HG02852 (cell line): ENCODE results near the gene OTULIN.

Experiments used
- ATAC-seq: cut with Tn5 transposase; IDR thresholded peaks from one replicate; pipeline ENCODE4 v1.9.1; 2021; ENCODE audit warnings: mild to moderate bottlenecking, moderate library complexity; ENCODE audit not compliant: unreplicated experiment

The OTULIN gene

DNA sequence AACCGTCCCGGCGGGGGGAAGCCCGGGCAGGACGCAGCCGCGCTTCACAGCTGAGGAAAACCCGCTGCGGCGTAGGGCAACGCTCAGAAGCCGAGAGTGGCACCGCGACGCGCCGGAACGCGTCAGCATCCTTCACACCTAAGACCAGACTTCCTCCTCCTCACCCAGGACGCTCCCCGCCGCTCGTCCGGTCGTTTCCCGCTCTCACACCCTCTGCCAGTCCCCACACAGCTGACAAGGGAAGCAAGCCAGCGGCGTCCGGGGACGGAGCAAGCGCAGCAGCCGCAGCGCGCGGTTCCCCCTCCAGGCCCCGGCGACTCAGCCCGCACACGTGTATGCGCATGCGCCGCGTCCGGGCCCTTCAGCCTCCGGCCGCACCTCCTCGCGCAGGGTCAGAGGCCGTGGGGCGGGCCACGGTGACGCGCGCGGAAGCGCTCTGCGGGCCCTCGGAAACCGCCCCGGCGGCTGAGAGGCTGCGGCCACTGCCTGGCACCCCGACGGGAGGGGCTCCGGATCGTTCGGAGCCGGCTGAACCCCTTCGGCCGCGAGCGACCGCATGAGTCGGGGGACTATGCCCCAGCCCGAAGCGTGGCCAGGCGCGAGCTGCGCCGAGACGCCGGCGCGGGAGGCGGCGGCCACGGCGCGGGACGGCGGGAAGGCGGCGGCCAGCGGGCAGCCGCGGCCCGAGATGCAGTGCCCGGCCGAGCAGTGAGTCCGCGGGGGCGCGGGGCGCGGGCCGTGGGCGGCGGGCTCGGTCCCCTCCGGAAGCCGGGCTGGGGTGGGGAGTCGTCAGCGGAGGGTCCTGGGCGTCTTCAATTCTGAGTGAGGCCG, at the start of gene OTULIN:
OTULIN (plus strand) TSS at position 449 of the 831 bp plus-strand sequence; CDS start at position 557, 108 bp downstream.
- ATAC-seq: peak; percentile 69

DNA sequence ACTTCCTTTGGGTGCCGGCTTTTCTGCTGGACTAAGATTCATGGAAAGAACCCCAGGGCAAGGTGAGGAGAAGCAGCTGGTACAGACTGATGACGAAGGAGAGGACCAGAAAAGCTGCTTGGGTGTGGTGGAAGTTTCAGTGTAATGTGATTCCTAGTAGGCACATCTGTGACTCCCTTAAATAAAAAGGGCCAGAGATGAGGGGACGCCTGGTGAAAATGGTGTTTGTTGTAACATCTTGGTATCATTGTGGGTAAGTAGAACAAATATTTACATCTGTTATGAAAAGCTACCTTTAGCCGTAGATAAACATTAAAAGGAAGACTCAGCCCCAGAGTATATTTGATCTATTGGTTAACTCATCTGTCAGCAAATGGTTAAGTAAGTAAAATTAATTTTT, 49.2 kb upstream of the OTULIN start:
- ATAC-seq: no peak

DNA sequence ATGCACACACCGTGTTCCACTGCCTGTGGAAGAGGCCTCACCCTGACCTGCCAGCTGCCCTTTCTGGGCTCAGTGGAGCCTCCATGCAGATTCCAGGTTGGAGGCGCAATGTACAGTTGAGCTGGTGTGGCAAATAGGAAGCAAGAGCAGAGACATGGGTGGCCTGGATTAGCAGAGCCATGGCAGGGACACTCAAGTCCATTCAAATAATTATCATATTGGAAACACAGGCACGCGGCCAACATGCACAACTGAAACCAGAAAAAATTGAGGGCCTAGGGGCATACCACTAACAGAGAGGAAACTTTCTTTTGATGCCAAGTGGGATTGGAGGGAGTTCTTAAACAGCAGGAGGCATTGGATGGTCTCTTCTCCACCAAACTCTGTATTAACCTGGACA, 47.1 kb upstream of the OTULIN start:
- ATAC-seq: no peak

DNA sequence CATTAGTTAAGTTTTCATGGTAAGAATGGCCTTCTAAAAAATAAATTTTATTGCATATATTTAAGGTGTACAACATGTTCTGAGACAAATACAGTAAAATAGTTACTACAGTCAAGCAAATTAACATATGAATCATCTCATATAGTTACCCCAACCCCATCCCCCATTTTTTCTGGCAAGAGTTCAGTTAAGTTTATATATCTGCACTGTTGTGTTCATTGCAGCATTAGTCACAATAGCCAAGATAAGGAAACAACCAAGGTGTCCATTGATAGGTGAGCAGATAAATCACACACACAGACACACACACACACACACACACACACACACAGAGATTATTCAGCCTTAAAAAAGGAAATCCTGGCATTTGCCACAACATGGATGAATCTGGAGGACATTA, 37.2 kb upstream of the OTULIN start:
- no peak for ATAC-seq

DNA sequence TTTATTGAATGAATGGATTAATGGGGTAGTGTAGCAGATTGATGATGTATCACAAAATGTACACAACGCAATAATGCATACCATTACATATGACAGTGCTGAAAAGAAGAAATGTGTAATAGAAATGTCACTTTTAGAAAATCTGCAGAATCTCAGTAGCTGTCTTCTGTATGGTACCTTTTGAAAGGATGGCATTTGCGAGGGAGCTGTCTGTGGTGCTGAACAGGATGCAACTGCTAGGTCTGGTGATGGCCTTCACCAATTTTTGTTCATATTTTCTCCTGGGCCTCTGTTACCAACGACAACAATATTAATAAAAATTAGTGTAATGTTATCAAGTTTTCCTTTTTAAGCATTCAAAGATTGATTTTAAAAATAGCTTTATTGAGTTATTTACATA, 36.2 kb upstream of the OTULIN start:
- no peak for ATAC-seq

DNA sequence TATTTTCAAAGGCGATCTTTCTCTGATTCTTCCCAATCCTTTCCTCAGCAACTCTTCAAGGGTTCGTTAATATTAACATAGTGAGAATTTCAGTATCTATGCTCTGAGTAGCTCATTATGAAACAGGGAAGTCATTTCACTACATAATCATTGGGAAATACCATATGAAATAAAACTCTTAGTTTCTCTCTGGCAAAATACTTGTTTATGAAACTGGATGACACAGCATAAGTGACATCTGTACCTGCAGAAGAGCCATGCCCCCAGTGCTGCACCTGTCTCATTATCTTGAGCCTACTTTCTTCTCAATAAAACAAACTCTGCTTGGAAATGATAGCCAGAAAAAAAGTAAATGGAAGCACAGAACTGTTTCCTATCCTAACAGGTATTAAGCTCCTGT, 33.8 kb upstream of the OTULIN start:
- ATAC-seq: no peak

DNA sequence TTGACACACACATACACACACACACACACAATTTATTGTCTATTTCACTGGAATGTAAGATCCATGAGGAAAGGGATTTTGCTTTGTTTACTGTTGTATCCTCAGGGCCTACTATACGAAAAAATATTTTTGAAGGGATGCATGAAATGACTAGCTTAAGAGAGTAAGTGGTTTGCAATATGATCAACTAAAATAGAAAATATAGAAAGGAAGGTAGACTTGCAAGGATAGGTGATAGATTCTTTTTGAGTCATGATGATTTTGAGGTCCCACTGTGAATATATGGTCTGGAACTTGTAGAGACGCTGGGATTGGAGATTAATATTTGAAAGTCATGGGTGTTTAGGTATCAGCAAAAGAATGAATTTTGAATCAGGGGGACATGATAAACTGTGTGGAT, 28.9 kb upstream of the OTULIN start:
- no peak for ATAC-seq

DNA sequence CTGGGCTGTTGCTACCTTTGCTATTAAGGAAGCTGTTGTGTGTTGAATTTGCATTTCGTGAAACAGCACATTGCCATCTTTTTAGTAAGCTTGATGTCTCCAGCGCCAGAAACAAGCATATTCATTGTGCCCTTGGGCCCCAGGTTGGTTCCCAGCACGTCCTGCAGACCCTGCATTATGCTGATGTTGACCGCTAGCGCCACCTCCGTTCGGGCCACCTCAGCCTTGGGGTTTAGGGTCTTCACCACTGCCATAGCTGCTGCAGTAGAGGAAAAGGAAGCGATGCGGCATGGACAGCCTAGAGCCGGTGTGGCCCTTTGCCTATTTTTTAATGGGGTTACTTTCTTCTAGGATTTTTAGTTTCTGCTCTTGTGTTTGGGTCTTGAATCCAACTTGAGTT, 23.8 kb upstream of the OTULIN start:
- no peak for ATAC-seq

DNA sequence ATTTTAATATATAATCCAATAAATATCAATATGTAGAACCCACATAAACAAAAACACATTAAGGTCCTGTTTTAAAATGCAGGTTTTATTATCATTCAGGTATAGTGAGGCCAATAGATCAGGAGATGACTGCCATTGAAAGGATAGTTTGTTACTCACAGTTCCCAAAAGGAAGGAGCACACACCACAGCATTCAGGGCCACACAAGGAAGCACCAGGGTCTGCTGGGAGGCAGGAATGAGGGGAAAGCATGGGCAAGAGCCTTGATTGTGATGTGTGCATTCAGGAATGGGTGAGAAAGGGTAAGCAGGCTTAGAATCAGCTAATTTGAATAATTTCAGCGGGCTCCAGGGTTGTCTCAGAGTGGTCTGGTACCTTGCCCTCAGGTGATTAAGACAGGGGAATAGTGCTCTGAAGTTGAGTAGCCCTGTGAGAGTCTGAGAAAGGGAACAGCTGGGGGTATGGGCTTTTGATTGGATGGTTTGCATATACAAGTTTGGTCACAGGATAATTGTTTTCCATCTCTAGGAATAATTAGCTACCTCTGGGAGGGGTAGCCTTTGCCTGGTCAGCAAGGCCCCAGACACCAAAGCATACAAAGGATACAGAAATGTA, 19.8 kb upstream of the OTULIN start:
- ATAC-seq: no peak

DNA sequence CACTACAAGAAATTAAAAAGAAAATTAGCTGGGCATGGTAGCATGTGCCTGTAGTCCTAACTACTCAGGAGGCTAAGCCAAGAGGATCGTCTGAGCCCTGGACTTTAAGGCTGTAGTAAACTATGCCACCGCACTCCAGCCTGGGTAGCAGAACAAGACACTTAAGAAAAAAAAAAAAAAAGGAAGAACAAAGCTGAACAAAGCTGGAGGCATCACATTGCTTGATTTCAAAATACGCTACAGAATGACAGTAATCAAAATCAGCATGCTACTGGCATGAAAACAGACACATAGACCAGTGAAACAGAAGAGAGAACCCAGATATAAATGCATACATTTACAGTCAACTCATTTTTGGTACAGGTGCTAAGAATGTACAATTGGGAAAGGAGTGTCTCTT, 14.5 kb upstream of the OTULIN start:
- no peak for ATAC-seq

DNA sequence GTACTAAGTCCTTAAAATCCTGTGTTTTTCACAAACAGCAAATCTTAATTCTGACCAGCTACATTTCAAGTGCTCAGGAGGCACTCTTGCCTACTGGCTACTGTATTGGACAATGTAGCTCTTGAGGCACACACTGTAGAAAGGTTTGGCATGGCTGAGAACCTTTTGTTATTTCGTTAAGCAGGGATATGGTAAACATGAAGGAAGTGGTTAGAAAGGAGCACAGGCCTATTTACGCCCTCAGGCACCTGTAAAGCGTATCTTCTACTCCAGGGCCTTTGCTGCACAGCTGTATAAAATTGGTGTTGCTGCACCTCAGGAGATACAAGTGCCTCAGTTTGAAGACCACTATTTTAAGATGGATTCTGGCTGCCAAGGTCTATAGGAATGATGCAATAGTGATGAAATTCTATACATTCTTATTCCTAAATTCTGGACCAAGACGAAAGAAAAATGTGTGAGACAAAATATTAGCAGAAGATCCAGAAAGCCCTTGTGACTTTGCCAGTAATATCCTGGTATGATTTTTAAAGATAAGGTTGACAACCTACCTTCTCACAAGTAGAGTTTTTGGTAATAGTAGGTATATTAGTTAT, 9.3 kb upstream of the OTULIN start:
- no peak for ATAC-seq

DNA sequence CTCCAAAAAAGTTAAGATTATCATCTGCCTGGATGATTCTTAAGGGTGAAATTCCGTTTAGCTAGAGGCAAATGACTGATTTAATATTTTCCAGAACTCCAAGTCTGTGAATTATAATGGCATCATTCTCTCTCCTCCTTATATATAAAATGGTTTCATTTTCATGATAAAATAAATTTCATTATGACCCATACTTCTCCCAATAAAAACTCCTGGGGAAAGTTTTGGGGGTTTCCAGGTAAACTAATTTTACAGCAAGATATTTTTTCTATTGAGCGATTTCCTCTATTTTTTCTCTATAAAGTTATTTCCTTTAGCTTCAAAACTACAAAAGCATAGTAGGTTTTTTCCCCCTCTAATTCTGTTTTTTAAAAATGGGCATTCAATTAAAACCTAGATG, 7.6 kb upstream of the OTULIN start:
- no peak for ATAC-seq

DNA sequence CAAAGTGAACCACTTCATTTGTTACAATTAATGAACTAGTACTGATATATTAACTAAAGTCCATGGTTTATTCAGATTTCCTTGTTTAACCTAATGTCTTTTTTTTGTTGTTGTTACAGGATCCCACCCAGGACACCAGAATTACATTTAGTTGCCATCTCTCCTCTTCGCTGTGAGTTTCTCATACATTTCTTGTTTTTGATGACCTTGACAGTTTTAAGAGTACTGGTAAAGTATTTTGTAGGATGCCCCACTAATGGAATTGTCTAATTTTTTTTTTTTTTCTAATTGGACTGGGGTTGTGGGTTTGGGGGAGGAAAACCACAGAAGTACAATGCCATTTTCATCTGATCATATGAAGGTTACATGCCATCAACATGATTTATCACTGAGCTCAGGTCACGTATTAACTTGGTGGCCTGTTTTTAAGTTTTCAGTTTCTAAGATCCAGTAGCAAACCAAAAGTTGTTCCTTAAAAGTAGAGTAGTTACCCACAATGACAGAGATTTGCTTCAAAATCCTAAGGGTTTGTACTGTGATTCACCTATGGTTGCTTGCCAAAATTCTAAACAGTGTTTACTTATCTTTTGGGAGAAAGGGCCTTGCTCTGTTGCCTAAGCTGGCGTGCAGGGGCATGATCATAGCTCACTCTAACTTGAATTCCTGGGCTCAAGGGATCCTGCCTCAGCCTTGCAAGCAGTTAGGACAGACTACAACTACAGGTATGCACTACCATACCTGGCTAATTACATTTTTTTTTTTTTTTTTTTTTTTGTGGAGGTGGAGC, 4.5 kb upstream of the OTULIN start:
- no peak for ATAC-seq

DNA sequence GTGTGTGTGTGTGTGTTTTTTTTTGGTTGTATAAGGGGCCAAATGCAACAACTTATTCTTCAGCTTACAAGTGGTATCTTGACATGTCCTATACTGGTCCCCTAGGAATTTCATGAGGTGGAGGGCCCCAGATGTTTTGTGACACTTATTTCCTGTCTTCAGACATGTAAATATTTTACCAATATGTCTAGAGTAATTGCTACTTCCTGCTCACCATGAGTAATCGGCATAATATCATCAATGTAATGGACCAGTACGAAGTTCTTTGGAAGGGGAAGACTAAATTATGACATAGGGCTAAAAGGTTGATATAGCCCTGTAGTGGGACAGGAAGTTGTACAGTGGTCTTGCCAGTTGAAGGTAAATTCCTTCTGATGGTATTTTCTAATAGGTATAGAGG, 3.7 kb upstream of the OTULIN start:
- ATAC-seq: no peak

DNA sequence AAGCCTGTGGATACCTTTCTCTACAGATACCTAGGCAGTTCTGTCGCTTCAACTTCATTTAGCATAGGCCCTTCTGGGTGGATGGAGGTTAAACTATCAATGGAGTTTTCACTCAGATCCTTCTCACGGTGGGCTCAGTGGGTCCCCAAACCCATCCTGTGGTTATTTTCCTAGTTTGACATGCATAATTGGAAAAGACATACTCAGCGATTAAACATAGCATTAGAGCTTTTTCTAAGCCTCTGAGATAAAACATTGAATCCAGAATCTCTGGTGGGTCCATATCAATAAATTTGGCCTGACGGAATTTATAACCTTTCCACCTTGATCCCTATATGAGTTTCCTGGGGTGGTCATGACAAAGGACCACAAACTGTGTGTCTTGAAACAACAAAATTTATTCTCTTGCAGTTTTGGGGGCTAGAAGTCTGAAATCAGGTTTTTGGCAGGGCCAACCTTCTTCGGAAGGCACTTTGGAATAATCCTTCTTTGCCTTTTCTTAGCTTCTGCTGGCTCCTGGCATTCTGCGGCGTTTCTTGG, 1.7 kb upstream of the OTULIN start:
- no peak for ATAC-seq

DNA sequence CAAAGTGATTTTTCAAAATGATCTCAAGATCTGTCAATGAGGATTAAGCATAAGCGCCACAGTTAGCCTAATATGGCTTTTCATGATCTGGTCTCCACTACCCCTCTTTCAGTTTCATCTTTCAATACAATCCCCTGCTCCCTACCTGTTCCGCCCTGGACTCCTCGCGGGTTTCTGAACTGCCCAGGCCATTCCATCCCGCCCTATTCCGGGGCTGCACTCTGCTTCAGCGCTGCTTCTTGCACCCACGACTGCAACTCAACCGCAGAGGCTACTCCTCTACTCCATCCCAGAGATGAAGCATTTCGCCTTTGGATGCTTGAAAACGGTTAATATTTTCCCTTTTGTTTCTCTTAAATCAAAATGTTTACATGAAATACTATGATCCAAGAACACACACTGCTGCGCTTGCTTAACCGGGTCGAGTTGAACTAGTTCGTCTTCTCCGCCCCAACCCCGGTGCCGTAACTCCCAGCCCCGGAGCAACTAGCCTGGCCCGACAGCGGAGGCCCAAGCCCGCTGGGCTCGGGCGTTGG, 716 bp upstream of the OTULIN start:
- ATAC-seq: peak; percentile 28

DNA sequence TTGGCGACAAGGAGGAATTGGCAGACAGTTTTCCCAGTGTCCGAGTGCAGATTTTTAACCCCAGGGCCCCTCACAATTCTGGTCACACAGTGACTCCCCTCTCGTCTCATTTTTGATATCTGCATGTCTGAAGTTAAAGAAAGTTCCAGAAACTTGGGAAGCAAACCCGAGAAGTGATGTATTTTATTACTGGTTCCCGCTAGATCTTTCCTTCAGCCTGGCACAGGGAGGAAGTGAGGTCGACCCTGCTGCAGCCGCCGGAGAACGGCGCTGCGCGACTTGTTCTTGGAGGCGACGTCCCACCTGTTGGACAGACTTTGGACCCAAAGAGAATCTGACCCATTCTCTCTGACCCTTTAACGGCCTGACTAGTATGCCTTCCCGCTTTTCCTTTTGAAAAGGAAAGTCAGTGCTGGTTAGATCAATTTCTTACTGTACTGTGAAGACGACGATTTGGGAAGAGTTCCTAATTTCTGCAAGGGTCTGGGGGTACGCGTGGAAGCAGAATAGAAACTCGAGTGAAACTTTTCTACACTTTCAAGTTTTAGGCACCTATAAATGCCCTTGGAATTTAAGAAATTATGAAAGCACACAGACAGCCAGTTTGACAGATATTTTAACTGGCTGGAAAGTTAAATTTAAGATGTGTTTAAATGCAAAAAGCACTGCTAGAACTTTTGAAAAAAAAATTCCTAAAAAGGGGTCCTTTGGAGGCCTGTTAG, 744 bp downstream of the OTULIN start:
- no peak for ATAC-seq

DNA sequence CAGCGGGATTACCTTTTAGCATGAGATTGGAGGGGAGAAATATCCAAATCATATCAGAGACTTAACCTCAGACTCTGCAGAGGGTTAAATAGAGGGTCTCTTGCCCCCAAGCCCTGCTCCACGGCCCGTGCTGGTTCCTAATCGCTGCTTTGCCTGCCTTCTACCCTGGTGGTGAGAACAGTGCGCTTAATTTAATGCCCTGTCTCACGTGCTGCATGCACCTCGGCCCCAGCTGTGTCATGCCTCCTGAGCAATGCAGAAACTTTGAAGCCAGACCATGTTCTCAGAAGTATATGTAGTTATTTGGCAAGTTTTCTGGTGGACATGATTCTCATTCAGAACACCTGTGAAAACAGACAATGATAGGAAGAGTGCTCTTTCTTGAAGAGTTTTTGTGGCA, 1.4 kb downstream of the OTULIN start:
- peak; percentile 34 for ATAC-seq

DNA sequence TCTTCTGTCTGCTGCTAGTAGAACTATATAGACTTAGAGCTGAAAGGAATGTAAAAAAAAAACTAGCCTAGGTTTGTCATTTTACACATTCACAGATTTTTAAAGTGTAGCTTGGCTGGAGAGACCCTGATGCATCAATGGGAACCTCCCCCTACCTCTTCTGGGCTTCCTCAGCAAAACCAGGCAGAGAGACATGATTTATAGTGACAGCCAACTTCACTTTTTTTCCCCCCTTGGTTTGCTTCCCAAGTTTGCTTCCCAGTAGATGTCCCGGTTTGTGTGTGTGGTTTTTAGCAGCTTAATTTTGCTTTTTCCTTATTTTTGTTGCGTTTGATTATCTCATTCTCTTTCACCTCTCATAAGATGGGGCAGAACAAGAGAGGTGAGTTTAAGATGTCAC, 1.8 kb downstream of the OTULIN start:
- ATAC-seq: no peak

DNA sequence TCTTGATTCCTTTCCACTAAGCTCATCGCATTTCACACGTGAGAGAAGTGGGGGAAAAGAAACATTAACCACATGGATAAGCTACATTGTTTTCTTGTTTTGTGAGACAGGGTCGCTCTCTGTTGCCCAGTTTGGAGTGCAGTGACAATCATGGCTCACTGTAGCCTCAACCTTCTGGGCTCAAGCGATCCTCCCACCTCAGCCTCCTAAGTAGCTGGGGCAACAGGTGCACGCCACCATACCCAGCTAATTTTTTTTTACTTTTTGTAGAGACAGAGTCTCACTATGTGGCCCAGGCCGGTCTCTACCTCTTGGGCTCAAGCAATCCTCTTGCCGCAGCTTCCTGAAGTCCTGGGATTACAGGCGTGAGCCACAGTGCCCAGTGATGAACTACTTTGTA, 2.8 kb downstream of the OTULIN start:
- no peak for ATAC-seq
